Hepatocyte (in vitro differentiated cells): ENCODE data around the gene CTTN. TPM values are rescaled to one million over a fixed set of nuclear protein-coding genes. Genes with fewer than 3 reads are reported as not detected.
A peak's percentile ranks its signal among the peaks of the same experiment; 100 is the strongest.

ENCODE experiments used
- DNase-seq: peaks from one replicate; pipeline ENCODE4 v3.0.0-alpha.2; 2016; ENCODE audit warnings: low spot score
- H2AFZ ChIP-seq: fragments of 200-600 bp; sonication (generic); 2 replicates; pipeline ENCODE4 v1.6.0; 2016; ENCODE audit warnings: antibody characterized with exemption, mild to moderate bottlenecking
- H3K27ac ChIP-seq: fragments of 200-600 bp; sonication (generic); 2 replicates; pipeline ENCODE4 v1.5.1; 2016; ENCODE audit warnings: mild to moderate bottlenecking
- H3K27me3 ChIP-seq: fragments of 200-600 bp; sonication (generic); 2 replicates; pipeline ENCODE4 v1.6.1; 2016
- H3K36me3 ChIP-seq: fragments of 200-600 bp; sonication (generic); replicated peaks from 2 replicates; pipeline ENCODE4 v1.5.1; 2016; ENCODE audit warnings: low read depth; ENCODE audit not compliant: insufficient read depth
- H3K4me1 ChIP-seq: fragments of 200-600 bp; sonication (generic); 2 replicates; pipeline ENCODE4 v1.5.1; 2016; ENCODE audit warnings: mild to moderate bottlenecking, moderate library complexity; ENCODE audit not compliant: insufficient read depth
- H3K4me2 ChIP-seq: fragments of 200-600 bp; sonication (generic); 2 replicates; pipeline ENCODE4 v1.6.0; 2016
- H3K4me3 ChIP-seq: fragments of 200-600 bp; sonication (generic); 2 replicates; pipeline ENCODE4 v1.5.1; 2016; ENCODE audit warnings: mild to moderate bottlenecking
- H3K79me2 ChIP-seq: fragments of 200-600 bp; sonication (generic); 2 replicates; pipeline ENCODE4 v1.6.0; 2017; ENCODE audit warnings: mild to moderate bottlenecking
- H3K9me2 ChIP-seq: fragments of 200-600 bp; sonication (generic); replicated peaks from 2 replicates; pipeline ENCODE4 v1.6.0; 2017; ENCODE audit warnings: mild to moderate bottlenecking; ENCODE audit not compliant: insufficient read depth
- H3K9me3 ChIP-seq: fragments of 200-600 bp; sonication (generic); 2 replicates; pipeline ENCODE4 v1.5.1; 2016; ENCODE audit warnings: low read depth, mild to moderate bottlenecking
- H4K20me1 ChIP-seq: fragments of 200-600 bp; sonication (generic); 2 replicates; pipeline ENCODE4 v1.6.0; 2016; ENCODE audit warnings: mild to moderate bottlenecking; ENCODE audit not compliant: insufficient read depth, poor library complexity, severe bottlenecking
- CTCF ChIP-seq: fragments of 200-600 bp; sonication (generic); IDR thresholded peaks from 2 replicates; pipeline ENCODE4 v1.5.1; 2016; ENCODE audit warnings: antibody characterized with exemption, mild to moderate bottlenecking; ENCODE audit not compliant: poor library complexity
- EZH2 ChIP-seq: fragments of 200-600 bp; sonication (generic); IDR thresholded peaks from 2 replicates; pipeline ENCODE4 v1.6.1; 2016; ENCODE audit warnings: antibody characterized with exemption, mild to moderate bottlenecking, borderline replicate concordance
- EZH2phosphoT487 ChIP-seq: fragments of 200-600 bp; sonication (generic); IDR thresholded peaks from one replicate; pipeline ENCODE4 v1.6.1; 2018; ENCODE audit warnings: antibody characterized with exemption, mild to moderate bottlenecking, low read depth, moderate library complexity; ENCODE audit not compliant: unreplicated experiment, severe bottlenecking
- WGBS: methylation state at CpG from one replicate; pipeline ENCODE4 v1.1.6; 2016; ENCODE audit warnings: low lambda C conversion rate; ENCODE audit errors: missing lambda C conversion rate; 5-methylcytosine and 5-hydroxymethylcytosine counted together
- polyA plus RNA-seq: library from polyadenylated mRNA; unstranded; fragments of >200 nt; fragmentation: Nextera tagmentation; extraction: Ambion mirVana; gene quantifications from 2 replicates; pipeline ENCODE4 v1.2.1, GENCODE V29; 2016
- total RNA-seq: library from RNA; depleted of rRNA; stranded (reverse); fragments of >200 nt; gene quantifications from 2 replicates; pipeline ENCODE4 v1.2.3, GENCODE V29; 2014

The CTTN gene
- 201 and 207 TPM in 2 replicates for total RNA-seq
- polyA plus RNA-seq = 154 and 157 TPM in 2 replicates

- peak within 1 kb of the TSS; percentile 100 for H3K4me3 ChIP-seq
- peaks cover 31% of the 10 kb centered on the region for H4K20me1 ChIP-seq
- H3K36me3 ChIP-seq = no peaks in the 10 kb centered on the region
- under 1% methylated on average over 63 of the region's 93 CpGs for whole genome bisulfite sequencing
- TF ChIP-seq CTCF (no peak), EZH2phosphoT487 (no peak)
- H3K9me3 ChIP-seq = no peaks in the 10 kb centered on the region
- DNase-seq = peak; percentile 92
- H3K27ac ChIP-seq = peak within 1 kb of the TSS; percentile 94
- H3K4me2 ChIP-seq = peak within 1 kb of the TSS; percentile 90
- peaks cover 67% of the 10 kb centered on the region for H3K79me2 ChIP-seq
- no peaks in the 10 kb centered on the region for H3K27me3 ChIP-seq
- H3K9me2 ChIP-seq = no peaks in the 10 kb centered on the region
- peaks cover 23% of the 10 kb centered on the region for H3K4me1 ChIP-seq
- H2AFZ ChIP-seq = peak within 1 kb of the TSS; percentile 99
These were observed at the start of gene CTTN for GRCh38 chr11:70397983-70398833. Gene CTTN, plus strand, starts transcription at chr11:70398529. Its CDS starts 8,769 bp downstream, at chr11:70407298.

- no peak for TF ChIP-seq CTCF
- TF ChIP-seq EZH2 = no peak
- no peak for TF ChIP-seq EZH2phosphoT487
- Histone ChIP-seq H3K36me3 (no peaks in the 10 kb centered on the region), H3K79me2 (no peaks in the 10 kb centered on the region), H3K9me2 (no peaks in the 10 kb centered on the region), H4K20me1 (no peaks in the 10 kb centered on the region), H3K27me3 (no peaks in the 10 kb centered on the region), H3K4me3 (no peak overlapping the region), H3K4me2 (no peak overlapping the region), H3K27ac (no peak overlapping the region), H2AFZ (no peak overlapping the region), H3K4me1 (no peaks in the 10 kb centered on the region), H3K9me3 (no peaks in the 10 kb centered on the region)
- DNase-seq = no peak
- WGBS = 88% methylated on average over 1 of the region's 1 CpG
These were observed 49.7 kb upstream of the CTTN start for GRCh38 chr11:70348608-70349007.

- 85% methylated on average over 3 of the region's 3 CpGs for WGBS
- H3K4me2 ChIP-seq = no peak overlapping the region
- no peaks in the 10 kb centered on the region for H3K27me3 ChIP-seq
- no peak for DNase-seq
- H3K36me3 ChIP-seq = no peaks in the 10 kb centered on the region
- H3K27ac ChIP-seq = no peak overlapping the region
- no peaks in the 10 kb centered on the region for H3K79me2 ChIP-seq
- no peak overlapping the region for H2AFZ ChIP-seq
- no peaks in the 10 kb centered on the region for H4K20me1 ChIP-seq
- no peaks in the 10 kb centered on the region for H3K9me3 ChIP-seq
- no peaks in the 10 kb centered on the region for H3K4me1 ChIP-seq
- no peak for TF ChIP-seq CTCF
- TF ChIP-seq EZH2phosphoT487 = no peak
- no peak for TF ChIP-seq EZH2
- H3K9me2 ChIP-seq = no peaks in the 10 kb centered on the region
- H3K4me3 ChIP-seq = no peak overlapping the region
These were observed 46.7 kb upstream of the CTTN start for GRCh38 chr11:70351646-70352045.
